Dermis blood vessel endothelial cell (primary cell): ENCODE results near the gene GPC5. TPM values are rescaled to one million over a fixed set of nuclear protein-coding genes. Genes with fewer than 3 reads are reported as not detected.
"Not testable (repeated sequence)": the region's sequence is repeated elsewhere in the genome, so short reads cannot be mapped to it uniquely, and the experiment has no call there.

ENCODE experiments used
- DNase-seq: peaks from one replicate; pipeline ENCODE4 v3.0.0; 2010
- total RNA-seq: library from RNA; depleted of rRNA; stranded (reverse); fragments of >200 nt; gene quantifications from 2 replicates; pipeline ENCODE4 v1.2.3, GENCODE V29; 2014

Gene GPC5
- total RNA-seq, 1 donor from 2014 or later, result 0.34 TPM

- DNase-seq, result peak; percentile 30
Measured at GRCh38 chr13:91369441-91369831, 29.0 kb upstream of the GPC5 start.

- DNase-seq, result no peak
Measured at GRCh38 chr13:91370501-91370900, 27.9 kb upstream of the GPC5 start.

- DNase-seq, result no peak
Measured at GRCh38 chr13:91372911-91373310, 25.5 kb upstream of the GPC5 start.

- DNase-seq, result peak; percentile 27
Measured at GRCh38 chr13:91375116-91375729, 23.2 kb upstream of the GPC5 start.

GRCh38 chr13:91381371-91381770 is 17.1 kb upstream of the GPC5 start:
- peak; percentile 21 for DNase-seq

- no peak for DNase-seq
Measured at GRCh38 chr13:91383836-91384235, 14.6 kb upstream of the GPC5 start.

GRCh38 chr13:91384896-91385295 is 13.5 kb upstream of the GPC5 start:
- no peak for DNase-seq

DNA sequence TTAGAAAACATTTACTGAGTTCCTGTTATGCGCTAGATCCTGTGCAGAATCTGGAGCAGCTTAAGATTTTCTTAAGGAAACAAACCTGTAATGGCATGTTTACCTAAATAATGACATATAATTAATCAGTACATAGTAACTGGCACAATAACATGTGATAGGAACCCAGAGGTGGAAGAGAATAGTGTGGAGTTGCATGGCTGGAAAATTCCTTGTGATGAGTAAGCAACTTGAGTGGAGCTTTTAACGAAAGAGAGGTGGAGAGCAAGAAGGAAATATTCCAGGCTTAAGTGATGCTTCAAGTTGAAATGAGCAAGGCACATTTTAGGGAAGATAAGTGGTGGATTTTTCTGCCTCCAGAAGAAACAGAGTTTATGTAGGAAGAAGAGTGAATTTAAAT is 9.2 kb upstream of the GPC5 start:
- no peak for DNase-seq

GRCh38 chr13:91397595-91397994 is 826 bp upstream of the GPC5 start:
- no peak for DNase-seq

GRCh38 chr13:91399189-91400062 is 1.0 kb downstream of the GPC5 start:
- no peak for DNase-seq

- no peak for DNase-seq
Measured at GRCh38 chr13:91400063-91400399, 1.6 kb downstream of the GPC5 start.

DNA sequence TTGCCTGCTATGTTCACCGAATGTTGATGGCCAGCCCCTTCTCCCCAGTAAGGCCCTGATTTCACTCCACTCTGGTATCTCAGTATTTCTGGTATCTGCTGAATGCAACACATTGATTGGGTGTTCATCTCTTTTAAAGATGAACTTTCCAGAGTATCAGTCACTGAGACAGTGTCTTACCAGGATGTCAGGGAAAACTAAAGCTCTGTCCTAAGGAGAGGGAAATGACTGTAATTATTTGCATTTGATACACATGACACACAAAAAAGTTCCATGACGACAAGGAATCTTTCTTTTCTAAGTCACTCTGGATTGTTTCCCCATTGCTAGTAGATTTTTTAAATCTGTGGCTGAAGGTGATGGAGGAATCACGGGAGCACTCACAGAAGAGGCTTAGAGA is 2.2 kb downstream of the GPC5 start:
- DNase-seq, result no peak

DNA sequence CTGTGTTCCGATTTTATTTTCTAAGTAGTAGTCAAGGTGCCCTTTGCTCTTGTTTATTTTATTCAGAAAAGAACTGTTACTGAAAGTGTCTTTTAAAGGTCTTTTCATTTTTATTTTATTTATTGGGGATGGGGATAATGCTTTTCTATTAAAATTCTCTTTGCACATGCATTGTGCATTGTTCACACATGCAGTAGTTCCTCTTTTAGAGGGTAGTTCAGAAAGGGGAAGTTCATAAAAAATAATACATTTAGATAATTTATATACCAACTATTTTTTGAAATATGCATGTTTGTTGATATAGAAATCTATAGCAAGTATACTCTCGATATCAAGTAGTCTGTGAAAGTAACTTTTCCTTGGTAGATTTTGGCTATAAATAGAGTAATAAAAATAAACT is 3.5 kb downstream of the GPC5 start:
- DNase-seq, result no peak

- DNase-seq, result no peak
Measured at GRCh38 chr13:91405240-91405639, 6.8 kb downstream of the GPC5 start.

- DNase-seq, result peak; percentile 68
Measured at GRCh38 chr13:91406619-91407018, 8.2 kb downstream of the GPC5 start.

- DNase-seq, result no peak
Measured at GRCh38 chr13:91408971-91409370, 10.6 kb downstream of the GPC5 start.

- DNase-seq, result not testable (repeated sequence)
Measured at GRCh38 chr13:91416579-91416978, 18.2 kb downstream of the GPC5 start.

DNA sequence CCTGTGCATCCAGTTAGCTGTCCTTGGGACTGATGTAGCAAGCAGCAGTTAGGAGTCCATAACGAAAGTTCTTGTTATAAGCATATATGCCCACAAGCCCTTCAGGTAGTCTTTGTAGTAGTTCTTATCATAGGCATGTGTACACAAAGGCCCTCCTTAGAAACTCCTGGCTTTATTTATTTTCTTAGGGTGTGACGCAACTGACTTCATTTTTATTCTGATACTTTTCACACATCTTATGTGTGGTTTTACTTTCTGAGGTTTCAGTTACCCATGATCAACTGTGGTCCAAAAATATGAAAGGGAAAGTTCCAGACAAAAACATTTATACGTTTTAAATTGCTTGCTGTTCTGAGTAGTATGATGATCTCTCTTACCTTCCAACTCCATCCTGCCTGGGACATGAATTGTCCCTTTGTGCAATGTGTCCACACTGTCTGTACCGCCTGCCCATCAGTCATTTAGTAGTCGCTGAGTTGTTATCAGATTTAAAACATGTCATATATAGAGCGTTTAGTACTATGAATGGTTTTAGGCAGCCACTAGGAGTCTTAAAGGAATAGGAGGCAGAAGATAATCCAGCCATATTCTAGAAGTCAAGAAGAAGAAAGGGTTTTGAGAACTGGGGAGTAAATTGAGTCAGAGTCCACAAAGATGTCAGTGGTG is 19.4 kb downstream of the GPC5 start:
- no peak for DNase-seq

DNA sequence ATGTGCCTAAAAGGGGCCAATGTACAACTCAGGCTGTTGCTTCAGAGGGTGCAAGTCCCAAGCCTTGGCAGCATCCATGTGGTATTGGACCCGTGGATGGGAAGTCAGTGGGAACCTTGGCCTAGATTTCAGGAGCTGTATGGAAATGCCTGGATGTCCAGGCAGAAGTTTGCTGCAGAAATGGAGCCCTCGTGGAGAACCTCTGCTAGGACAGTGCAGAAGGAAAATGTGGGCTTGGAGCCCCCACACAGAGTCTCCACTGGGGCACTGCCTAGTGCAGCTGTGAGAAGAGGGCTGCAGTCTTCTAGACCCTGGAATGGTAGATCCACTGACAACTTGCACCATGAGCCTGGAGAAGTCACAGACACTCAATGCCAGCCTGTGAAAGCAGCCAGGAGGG is 28.5 kb downstream of the GPC5 start:
- no peak for DNase-seq

DNA sequence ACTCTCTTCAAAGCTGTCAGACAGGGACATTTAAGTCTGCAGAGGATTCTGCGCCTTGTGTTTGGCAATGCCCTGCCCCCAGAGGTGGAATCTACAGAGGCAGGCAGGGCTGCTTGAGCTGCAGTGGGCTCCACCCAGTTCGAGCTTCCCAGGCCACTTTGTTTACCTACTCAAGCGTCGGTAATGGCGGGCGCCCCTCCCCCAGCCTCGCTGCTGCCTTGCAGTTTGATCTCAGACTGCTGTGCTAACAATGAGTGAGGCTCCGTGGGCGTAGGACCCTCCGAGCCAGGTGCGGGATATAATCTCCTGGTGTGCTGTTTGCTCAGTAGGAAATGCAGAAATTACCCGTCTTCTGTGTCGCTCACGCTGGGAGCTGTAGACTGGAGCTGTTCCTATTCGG is 40.3 kb downstream of the GPC5 start:
- not testable (repeated sequence) for DNase-seq

DNA sequence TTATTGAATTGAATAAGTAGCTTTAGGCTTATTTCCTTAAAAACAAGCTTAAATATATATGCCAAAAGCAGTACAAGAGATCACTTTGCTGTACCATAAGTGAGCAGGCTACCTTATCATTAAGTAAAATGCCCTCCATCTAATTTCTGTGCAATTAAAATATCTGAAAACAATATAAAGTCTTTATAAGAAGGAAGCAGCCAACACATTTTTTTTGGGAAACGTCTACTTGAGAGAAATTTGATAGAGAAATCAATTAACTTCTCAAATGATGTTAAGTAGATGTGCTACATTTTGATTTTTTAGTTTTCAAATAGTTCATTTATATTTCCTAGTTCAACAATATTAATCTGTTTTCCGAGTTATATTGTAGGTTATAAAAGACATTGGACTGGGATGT is 52.5 kb downstream of the GPC5 start:
- DNase-seq, result no peak

DNA sequence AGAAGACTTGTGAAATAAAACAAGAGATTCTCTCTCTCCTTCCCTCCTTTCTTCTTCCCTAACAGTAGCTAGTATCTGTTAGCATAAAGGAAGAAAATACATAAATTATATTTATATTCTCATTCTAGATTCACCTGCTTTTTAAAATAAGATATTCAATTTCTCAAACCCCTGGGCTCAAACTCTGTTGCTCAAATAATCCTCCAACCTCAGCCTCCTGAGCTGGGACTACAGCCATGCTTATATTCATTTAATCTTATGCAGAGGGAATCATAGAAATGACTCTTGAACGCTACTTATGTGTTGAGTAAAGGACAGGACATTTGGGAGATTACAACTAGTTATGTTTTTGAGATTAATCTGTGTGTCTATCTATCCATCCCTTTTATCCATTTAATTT is 56.2 kb downstream of the GPC5 start:
- DNase-seq, result no peak

- DNase-seq, result no peak
Measured at GRCh38 chr13:91456837-91457236, 58.4 kb downstream of the GPC5 start.

- no peak for DNase-seq
Measured at GRCh38 chr13:91459485-91459884, 61.1 kb downstream of the GPC5 start.
